H1 (cell line): Measurements from ENCODE around the gene HSH2D. TPM values are rescaled to one million over a fixed set of nuclear protein-coding genes. Genes with fewer than 3 reads are reported as not detected.
"Not testable (repeated sequence)": the region's sequence is repeated elsewhere in the genome, so short reads cannot be mapped to it uniquely, and the experiment has no call there.

Experiments
- CTCF ChIA-PET: fragments of 300-600 bp; sonication (Branson Sonifier 250); formaldehyde crosslinking; loops from one replicate; lab custom pipeline; 2021; ENCODE audit not compliant: partially characterized antibody; lab: Charles Lee
- POLR2A ChIA-PET: fragments of 300-600 bp; sonication (Branson Sonifier 250); formaldehyde crosslinking; loops from one replicate; lab custom pipeline; 2021; ENCODE audit warnings: inconsistent platforms; ENCODE audit not compliant: partially characterized antibody; lab: Charles Lee
- DNase-seq, 2 experiments: peaks; one replicate each; pipeline versions ENCODE4 v3.0.0 to v3.0.0-alpha.2; 2010 to 2022; ENCODE audit warnings: low spot score in 2 of 2, low read depth in 1 of 2, mixed read lengths in 1 of 2
- FAIRE-seq: peaks from 2 replicates; lab custom pipeline; 2011; peaks lifted over from hg19 to GRCh38; lab: Jason Lieb, UNC
- H2AFZ ChIP-seq: 2 replicates; pipeline ENCODE4 v1.8.1; 2012; ENCODE audit warnings: low read length, inconsistent platforms
- H2AK5ac ChIP-seq: 2 replicates; pipeline ENCODE4 v1.6.1; 2013; ENCODE audit warnings: low read depth, low read length
- H2BK120ac ChIP-seq: replicated peaks from 2 replicates; pipeline ENCODE3; 2013; ENCODE audit warnings: low read depth, low read length, inconsistent platforms
- H2BK12ac ChIP-seq: 2 replicates; pipeline ENCODE4 v1.6.1; 2013; ENCODE audit warnings: low read depth, low read length
- H2BK15ac ChIP-seq: 2 replicates; pipeline ENCODE4 v1.6.1; 2013; ENCODE audit warnings: low read length
- H2BK20ac ChIP-seq: 2 replicates; pipeline ENCODE4 v1.6.1; 2013; ENCODE audit warnings: low read length
- H2BK5ac ChIP-seq: 2 replicates; pipeline ENCODE4 v1.6.1; 2013; ENCODE audit warnings: low read depth, low read length
- H3K14ac ChIP-seq: 2 replicates; pipeline ENCODE4 v1.6.1; 2013; ENCODE audit warnings: inconsistent platforms; ENCODE audit not compliant: insufficient read length
- H3K18ac ChIP-seq: 2 replicates; pipeline ENCODE4 v1.6.1; 2013; ENCODE audit warnings: low read length; ENCODE audit errors: extremely low read depth
- H3K23ac ChIP-seq: 2 replicates; pipeline ENCODE4 v1.6.1; 2013; ENCODE audit warnings: inconsistent platforms; ENCODE audit not compliant: insufficient read length
- H3K23me2 ChIP-seq: 2 replicates; pipeline ENCODE4 v1.6.1; 2013; ENCODE audit warnings: low read depth, low read length
- H3K27ac ChIP-seq: 2 replicates; pipeline ENCODE4 v1.6.1; 2011; ENCODE audit warnings: low read depth, low read length, inconsistent platforms
- H3K27me3 ChIP-seq, 4 experiments: replicated peaks in 1 of 4; 1 replicate in 1 of 4; 2 replicates in 3 of 4; pipeline versions ENCODE4 v1.6.1 to v1.8.1; 2011 to 2013; ENCODE audit warnings: low read length in 3 of 4, mild to moderate bottlenecking in 3 of 4, inconsistent platforms in 2 of 4, mixed read lengths in 2 of 4, moderate library complexity in 1 of 4; ENCODE audit not compliant: control insufficient read depth in 3 of 4, insufficient read depth in 3 of 4; ENCODE audit errors: extremely low read depth in 1 of 4
- H3K36me3 ChIP-seq, 4 experiments: 2 replicates each; pipeline versions ENCODE4 v1.6.1 to v1.8.1; 2011 to 2013; ENCODE audit warnings: mild to moderate bottlenecking in 4 of 4, low read length in 3 of 4, moderate library complexity in 2 of 4, control low read depth in 1 of 4, inconsistent platforms in 1 of 4; ENCODE audit not compliant: insufficient read depth in 4 of 4, control insufficient read depth in 2 of 4
- H3K4ac ChIP-seq: replicated peaks from 2 replicates; pipeline ENCODE3; 2013; ENCODE audit warnings: low read length, low read depth, mixed read lengths, inconsistent platforms; ENCODE audit not compliant: insufficient read length
- H3K4me1 ChIP-seq, 4 experiments: replicated peaks in 1 of 4; 1 replicate in 1 of 4; 2 replicates in 3 of 4; pipeline versions ENCODE4 v1.6.1 to v1.8.1; 2011 to 2013; ENCODE audit warnings: low read length in 3 of 4, inconsistent platforms in 2 of 4, mixed read lengths in 1 of 4; ENCODE audit not compliant: insufficient read depth in 4 of 4, control insufficient read depth in 3 of 4
- H3K4me2 ChIP-seq, 2 experiments: 2 replicates each; pipeline versions ENCODE4 v1.6.1 to v1.8.1; 2011 to 2013; ENCODE audit warnings: low read depth in 2 of 2, low read length in 2 of 2, control low read depth in 1 of 2, inconsistent platforms in 1 of 2, mild to moderate bottlenecking in 1 of 2; ENCODE audit not compliant: insufficient read depth in 1 of 2
- H3K4me3 ChIP-seq, 4 experiments: fragments of 200-600, 300-600 bp in 1 of 4; sonication (generic), shearing (Covaris generic), sonication (Bioruptor Twin) in 1 of 4; 2 replicates each; pipeline versions ENCODE4 v1.5.1 to v1.8.1; 2011 to 2016; ENCODE audit warnings: low read length in 4 of 4, low read depth in 3 of 4, control low read depth in 2 of 4, inconsistent platforms in 2 of 4, mild to moderate bottlenecking in 2 of 4, mixed read lengths in 1 of 4, moderate library complexity in 1 of 4; ENCODE audit not compliant: insufficient read depth in 2 of 4; ENCODE audit errors: extremely low read depth in 1 of 4
- H3K56ac ChIP-seq: replicated peaks from 2 replicates; pipeline ENCODE3; 2013; ENCODE audit warnings: low read depth, mild to moderate bottlenecking, mixed read lengths, low read length, inconsistent platforms; ENCODE audit not compliant: insufficient read length
- H3K79me1 ChIP-seq: 2 replicates; pipeline ENCODE4 v1.6.1; 2013; ENCODE audit warnings: low read depth, low read length, control low read depth
- H3K79me2 ChIP-seq, 2 experiments: 2 replicates each; pipeline versions ENCODE4 v1.6.1 to v1.8.1; 2012 to 2013; ENCODE audit warnings: low read length in 2 of 2, mild to moderate bottlenecking in 2 of 2, inconsistent platforms in 1 of 2; ENCODE audit not compliant: insufficient read depth in 2 of 2, control insufficient read depth in 1 of 2
- H3K9ac ChIP-seq, 4 experiments: replicated peaks in 1 of 4; 1 replicate in 1 of 4; 2 replicates in 3 of 4; pipeline versions ENCODE4 v1.6.1 to v1.8.1; 2011 to 2013; ENCODE audit warnings: low read depth in 3 of 4, low read length in 3 of 4, control low read depth in 2 of 4, mild to moderate bottlenecking in 2 of 4, moderate library complexity in 2 of 4, inconsistent platforms in 1 of 4; ENCODE audit errors: extremely low read depth in 1 of 4
- H3K9me3 ChIP-seq, 2 experiments: 2 replicates each; pipeline versions ENCODE4 v1.6.1 to v1.8.1; 2012 to 2013; ENCODE audit warnings: mild to moderate bottlenecking in 2 of 2, moderate library complexity in 2 of 2, control low read depth in 1 of 2, inconsistent platforms in 1 of 2, low read depth in 1 of 2, low read length in 1 of 2, mixed read lengths in 1 of 2; ENCODE audit not compliant: insufficient read depth in 2 of 2
- H4K20me1 ChIP-seq, 2 experiments: replicated peaks in 1 of 2; 2 replicates each; pipeline versions ENCODE3 to v1.8.1; 2011 to 2013; ENCODE audit warnings: inconsistent platforms in 2 of 2, low read length in 2 of 2, mild to moderate bottlenecking in 1 of 2; ENCODE audit not compliant: insufficient read depth in 2 of 2, control insufficient read depth in 1 of 2
- H4K5ac ChIP-seq: 2 replicates; pipeline ENCODE4 v1.6.1; 2013; ENCODE audit warnings: low read length, low read depth, mixed read lengths, inconsistent platforms; ENCODE audit not compliant: insufficient read length
- H4K8ac ChIP-seq: 2 replicates; pipeline ENCODE4 v1.8.0; 2013; ENCODE audit warnings: mild to moderate bottlenecking, moderate library complexity, low read length, inconsistent platforms; ENCODE audit not compliant: insufficient read depth; ENCODE audit errors: extremely low read depth
- H4K91ac ChIP-seq: replicated peaks from 2 replicates; pipeline ENCODE3; 2013; ENCODE audit warnings: low read length, mixed read lengths, inconsistent platforms; ENCODE audit not compliant: insufficient read length
- WGBS, 2 experiments: shearing (Covaris generic) in 1 of 2; methylation state at CpG; one replicate each; pipeline versions ENCODE4 v1.1.6 to v1.1.7; 2013 to 2015; ENCODE audit warnings: low lambda C conversion rate in 2 of 2, mixed read lengths in 2 of 2, inconsistent platforms in 1 of 2, low coverage in 1 of 2, missing lambda C conversion rate in 1 of 2; ENCODE audit not compliant: insufficient replicate concordance in 2 of 2, insufficient coverage in 1 of 2, insufficient read length in 1 of 2; ENCODE audit errors: extremely low coverage in 1 of 2, missing lambda C conversion rate in 1 of 2; 5-methylcytosine and 5-hydroxymethylcytosine counted together
- polyA plus RNA-seq, 7 experiments: library from polyadenylated mRNA; depleted of rRNA in 3 of 7; stranded (reverse) in 5 of 7; unstranded in 2 of 7; fragments of >200 nt in 5 of 7; fragments of 200-250 nt in 2 of 7; gene quantifications; 1 replicate in 5 of 7; 2 replicates in 1 of 7; 4 replicates in 1 of 7; pipeline versions ENCODE4 v1.2.1 to v1.2.3, GENCODE V29; 2011 to 2013; ENCODE audit warnings: missing spikeins in 2 of 7, mixed read lengths in 2 of 7
- total RNA-seq: library from RNA; stranded (reverse); fragmentation: NEBNext Ultra II Directional; extraction: Animal tissue kit (Norgen Biotek cat#: 25700); gene quantifications from 2 replicates; pipeline ENCODE4 v1.2.1, GENCODE V29; 2021

Gene HSH2D
- total and polyA plus RNA-seq, 2 of the 8 experiments (the other 6 are each of a cell fraction or from before 2014, with no cell fraction given): 0.67 to 1.6 TPM

DNA sequence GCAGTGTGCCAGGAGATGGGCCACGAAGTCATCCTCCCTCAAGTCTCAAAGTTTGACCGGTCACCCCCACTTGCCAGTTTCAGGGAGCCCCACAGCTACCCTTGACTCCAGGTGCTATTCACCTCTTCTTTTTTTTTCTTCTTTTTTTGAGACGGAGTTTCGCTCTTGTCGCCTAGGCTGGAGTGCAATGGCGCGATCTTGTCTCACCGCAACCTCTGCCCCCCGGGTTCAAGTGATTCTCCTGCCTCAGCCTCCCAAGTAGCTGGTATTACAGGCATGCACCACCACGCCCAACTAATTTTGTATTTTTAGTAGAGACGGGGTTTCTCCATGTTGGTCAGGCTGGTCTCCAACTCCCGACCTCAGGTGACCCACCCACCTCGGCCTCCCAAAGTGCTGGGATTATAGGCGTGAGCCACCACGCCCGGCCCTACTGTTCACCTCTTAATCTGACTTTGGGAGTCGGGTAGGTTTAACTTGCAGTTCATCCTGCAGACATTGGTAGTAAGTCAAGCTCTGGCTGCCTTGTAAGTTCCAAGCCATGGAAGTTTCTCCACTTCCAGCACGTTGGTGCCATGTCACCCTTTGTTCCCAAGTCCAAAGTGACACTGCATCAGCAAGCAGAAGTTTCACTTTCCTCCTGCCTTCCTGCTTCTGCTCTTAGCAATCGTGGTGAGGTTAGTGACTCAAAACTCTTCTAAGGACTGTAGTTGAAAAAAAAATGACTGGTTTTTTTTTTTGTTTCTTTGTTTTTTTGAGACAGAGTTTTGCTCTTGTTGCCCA lies 24.2 kb upstream of the HSH2D start:
- H3K9ac ChIP-seq, H3K23ac ChIP-seq, H3K18ac ChIP-seq, H4K8ac ChIP-seq, H2BK5ac ChIP-seq, H2AK5ac ChIP-seq, H4K91ac ChIP-seq, H3K27ac ChIP-seq, H2BK120ac ChIP-seq, FAIRE-seq, H3K4me3 ChIP-seq, H2BK12ac ChIP-seq, H3K4ac ChIP-seq, CTCF ChIA-PET, H3K79me1 ChIP-seq, H3K56ac ChIP-seq, H2AFZ ChIP-seq, DNase-seq, H4K5ac ChIP-seq, H3K4me1 ChIP-seq, H2BK15ac ChIP-seq, H3K14ac ChIP-seq, H3K27me3 ChIP-seq, H3K4me2 ChIP-seq, H3K23me2 ChIP-seq, H3K9me3 ChIP-seq, H2BK20ac ChIP-seq: not testable (repeated sequence)
- Histone ChIP-seq H3K36me3 (peaks cover 26 to 39% (median 38%) of the 10 kb centered on the region in 4 experiments), H4K20me1 (peaks cover 2 to 21% of the 10 kb centered on the region in 2 experiments), H3K79me2 (peaks cover 0 to 22% of the 10 kb centered on the region in 2 experiments; a peak in 2 of 4 replicates)
- WGBS, 2 experiments: 95% methylated on average over 17 of the region's 19 CpGs; no CpG with 5 or more reads in 1 of the 2 experiments
- POLR2A ChIA-PET: interaction anchor here (1.0 kb wide), 1 partner anchor 9 kb away, joined by 4 read pairs; no protein-coding TSS in a partner anchor
